ENCODE results near the gene PTPRG.

GRCh38 chr3:61765157-61765876 lies 203.9 kb downstream of the PTPRG start:
- TF ChIP-seq CTCF (conservative IDR thresholded peaks at IDR 0.05; ENCODE audit: low read depth, low read length): no peak
- TF ChIP-seq EZH2 (IDR thresholded peaks at IDR 0.05; ENCODE audit: low read length, unreplicated experiment): no peak
- TF ChIP-seq EZH2phosphoT487 (IDR thresholded peaks at IDR 0.05; ENCODE audit: borderline replicate concordance, low read length): no peak

Data from PC-3 (cell line).